SHP77 (cell line): ENCODE data around the gene FOXO4.

Experiments used
- DNase-seq, 2 experiments: peaks; one replicate each; lab custom pipeline; 2025; lab: John Stamatoyannopoulos, UW

FOXO4 gene

DNA sequence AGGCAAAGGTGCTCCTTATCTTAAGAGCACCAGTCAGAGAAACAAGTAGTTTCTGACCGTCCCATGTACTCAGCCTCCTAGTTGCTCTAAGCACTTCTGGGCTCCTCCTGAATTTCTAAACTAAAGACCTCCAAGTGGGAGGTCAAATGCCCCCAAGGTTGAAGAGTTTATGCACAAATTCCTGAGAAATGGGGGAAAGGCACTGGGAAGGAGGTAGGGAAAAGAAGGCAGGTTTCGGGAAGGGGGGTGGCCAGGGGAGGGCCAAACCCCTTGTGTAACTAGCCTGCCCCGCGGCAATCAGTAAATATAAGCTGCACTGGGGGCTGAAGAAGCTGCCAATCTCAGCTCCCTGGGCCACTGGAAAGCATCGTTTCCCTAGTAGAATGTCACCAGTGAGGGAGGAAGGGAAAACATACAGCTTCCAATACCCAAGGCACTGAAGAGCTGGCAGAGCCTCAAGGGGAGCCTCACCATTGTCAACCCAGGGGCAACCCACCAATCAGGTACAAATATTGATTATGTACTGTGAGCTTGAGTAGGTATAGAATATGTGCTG lies 3.4 kb downstream of the FOXO4 start:
- DNase-seq: no peak

DNA sequence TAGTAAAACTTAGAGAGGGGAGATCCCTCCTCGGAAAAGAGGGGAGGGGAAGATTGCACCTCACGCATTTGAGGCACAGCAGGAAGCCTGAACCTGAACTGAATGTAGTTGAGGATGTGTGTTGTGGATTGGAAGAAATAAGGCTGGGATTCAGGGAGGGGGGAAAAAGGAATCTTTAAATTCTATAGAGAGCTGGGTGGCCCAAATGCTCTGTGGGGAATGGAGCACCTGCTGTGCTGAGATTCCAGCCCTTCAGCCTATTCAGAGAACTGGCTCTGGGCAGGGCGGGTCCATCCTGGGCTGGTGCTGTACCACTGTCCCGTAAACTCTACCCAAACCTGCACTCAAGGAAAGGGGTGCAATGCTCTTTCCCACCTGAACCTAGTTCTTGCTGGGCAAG lies 4.1 kb downstream of the FOXO4 start:
- DNase-seq: no peak

- no peak for DNase-seq
Observed at GRCh38 chrX:71100581-71101505, 5.2 kb downstream of the FOXO4 start.

- no peak for DNase-seq
Observed at GRCh38 chrX:71102292-71102691, 6.6 kb downstream of the FOXO4 start.

DNA sequence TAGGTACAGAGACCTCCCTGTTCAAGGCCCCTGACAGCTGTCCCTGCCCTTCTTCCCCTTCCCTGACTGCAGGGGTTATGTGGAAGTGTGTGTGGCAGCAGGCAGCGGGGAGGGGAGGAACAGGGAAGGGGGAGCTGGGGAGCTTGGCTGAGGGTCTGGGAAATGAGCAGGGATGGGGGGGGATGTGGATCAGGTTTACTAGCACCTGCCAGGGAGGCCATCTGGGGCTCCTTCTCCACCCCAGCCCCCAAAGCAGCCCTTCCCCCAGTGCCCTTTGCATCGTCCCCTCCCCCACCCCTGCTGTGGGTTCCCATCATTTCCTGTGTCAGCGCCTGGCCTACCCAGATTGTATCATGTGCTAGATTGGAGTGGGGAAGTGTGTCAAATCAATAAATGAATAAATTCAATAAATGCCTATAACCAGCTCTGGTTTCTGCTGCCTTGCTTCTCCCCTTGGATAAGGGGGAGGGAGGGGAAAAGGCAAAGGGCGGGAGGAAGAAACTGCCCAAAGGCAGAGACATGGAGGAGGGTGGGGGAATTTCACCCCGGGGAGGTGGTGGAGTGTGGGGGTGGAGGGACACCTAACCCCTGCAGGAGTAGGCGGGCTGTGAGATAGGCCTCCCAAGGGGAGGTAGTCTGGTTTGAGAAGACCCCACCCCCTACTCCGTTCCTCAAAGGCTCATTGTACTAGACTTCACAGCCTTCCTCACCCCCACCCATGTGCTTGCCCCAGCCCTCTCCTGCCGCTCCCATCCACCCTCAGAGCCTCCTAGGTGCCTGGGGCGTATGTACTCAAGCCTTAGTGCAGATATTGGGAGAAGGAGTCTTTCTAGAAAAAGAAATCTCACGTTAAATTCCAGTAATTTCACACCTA lies 7.7 kb downstream of the FOXO4 start:
- DNase-seq: no peak

DNA sequence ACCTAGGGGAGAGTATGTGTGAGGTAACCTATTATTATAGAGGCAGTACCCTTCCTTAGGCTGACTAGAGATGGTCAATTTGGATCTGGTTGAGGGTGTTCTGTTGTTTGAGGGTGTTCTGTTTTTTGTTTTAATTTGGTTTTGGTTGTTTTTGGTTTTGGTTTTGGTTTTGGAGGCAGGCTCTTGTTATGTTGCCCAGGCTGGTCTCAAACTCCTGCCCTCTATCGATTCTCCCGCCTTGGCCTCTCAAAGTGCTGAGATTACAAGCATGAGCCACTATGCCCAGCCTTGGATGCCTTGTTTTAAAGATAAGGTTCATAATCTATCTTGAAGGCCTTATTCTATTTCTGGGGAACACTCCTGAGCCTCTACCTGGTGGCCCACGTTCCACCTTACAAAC lies 10.0 kb downstream of the FOXO4 start:
- DNase-seq: no peak

- no peak for DNase-seq
Observed at GRCh38 chrX:71106427-71106826, 10.8 kb downstream of the FOXO4 start, which contains the start of gene CXorf65. Gene CXorf65 (minus strand): TSS chrX:71106740. CDS start chrX:71106556, 184 bp downstream.

DNA sequence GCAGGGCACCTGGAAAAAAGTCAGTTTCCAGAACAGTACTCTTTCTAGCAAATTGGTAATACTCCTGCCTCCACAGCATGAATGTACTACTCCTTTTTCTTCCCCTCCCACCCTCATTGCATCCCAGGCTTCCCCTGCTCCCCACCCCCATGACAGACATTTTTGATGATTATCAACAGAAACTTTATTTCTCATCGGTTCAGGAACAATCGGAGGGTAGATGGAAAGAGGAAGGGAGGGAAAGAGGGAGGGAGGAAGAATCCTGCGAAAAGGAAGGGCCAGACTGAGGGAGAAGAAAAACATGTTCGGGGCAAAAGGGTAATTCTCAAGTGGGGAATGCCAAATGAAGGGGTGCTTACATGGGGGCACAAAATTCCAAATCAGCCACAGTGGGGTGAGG lies 11.6 kb downstream of the FOXO4 start:
- no peak for DNase-seq

DNA sequence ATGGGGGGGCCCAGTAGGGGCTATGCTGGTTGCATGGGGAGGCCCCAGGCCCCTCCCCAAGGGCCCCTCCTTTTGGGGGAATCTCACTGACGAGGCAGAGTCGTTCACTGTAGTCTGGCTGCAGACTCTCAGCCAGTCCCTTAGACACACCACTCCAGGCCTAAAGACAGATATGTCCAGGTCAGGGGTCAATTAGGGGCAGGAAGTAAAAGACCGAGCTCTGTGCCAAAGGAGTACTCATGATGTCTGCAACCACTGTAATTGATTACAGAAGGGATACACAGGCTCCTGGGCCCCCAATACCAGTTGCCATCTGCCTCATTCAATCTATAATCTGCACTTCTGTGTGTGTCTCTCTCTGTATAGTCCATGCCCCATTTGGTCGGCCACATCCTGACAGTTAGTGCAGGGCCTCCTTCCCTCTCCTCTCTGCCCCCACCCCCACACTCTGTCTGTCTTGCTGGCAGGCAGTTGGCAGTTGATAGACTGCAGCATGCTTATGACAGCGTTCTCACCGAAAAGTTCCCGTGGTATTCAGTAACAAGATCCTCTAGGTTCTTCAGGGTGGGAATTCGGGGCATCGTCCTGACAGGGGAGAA lies 12.2 kb downstream of the FOXO4 start:
- DNase-seq: no peak

- DNase-seq: no peak
Observed at GRCh38 chrX:71109051-71109450, 13.4 kb downstream of the FOXO4 start.

DNA sequence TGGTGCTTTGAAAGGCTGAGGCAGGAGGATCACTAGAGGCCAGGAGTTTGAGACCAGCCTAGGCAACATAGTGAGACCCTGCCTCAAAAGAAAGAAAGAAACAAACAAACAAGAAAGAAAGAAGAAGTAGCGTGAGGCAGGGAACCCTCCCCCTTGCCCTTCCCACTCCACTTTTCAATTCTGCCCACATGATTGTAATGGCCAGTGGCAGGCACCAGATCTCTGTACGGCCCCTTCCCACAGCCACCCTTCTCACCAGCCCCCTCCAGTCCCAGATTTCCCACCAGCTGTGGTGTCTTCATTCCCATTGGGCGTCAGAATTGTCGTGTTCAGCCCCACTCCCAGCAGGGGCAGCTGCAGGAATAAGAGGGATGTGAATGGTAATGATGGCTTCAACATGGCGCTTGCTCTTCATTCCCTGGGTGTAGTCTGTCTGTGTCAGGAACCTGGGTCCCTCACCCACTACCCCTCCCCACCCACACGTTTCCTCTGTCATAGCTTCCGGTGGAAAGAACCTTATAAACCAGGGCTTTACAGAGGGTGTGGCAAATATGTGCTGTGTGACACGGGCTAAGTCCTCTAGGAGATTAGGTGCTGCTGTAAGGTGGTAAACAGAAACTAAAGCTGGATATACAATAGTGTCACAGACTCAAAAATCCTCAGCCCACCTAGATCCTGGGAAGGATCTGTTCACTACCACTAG lies 15.6 kb downstream of the FOXO4 start, which contains the start of gene IL2RG:
IL2RG (minus strand) TSS at position 437 of the 703 bp plus-strand sequence; CDS start at position 399, 38 bp downstream.
- DNase-seq: no peak

DNA sequence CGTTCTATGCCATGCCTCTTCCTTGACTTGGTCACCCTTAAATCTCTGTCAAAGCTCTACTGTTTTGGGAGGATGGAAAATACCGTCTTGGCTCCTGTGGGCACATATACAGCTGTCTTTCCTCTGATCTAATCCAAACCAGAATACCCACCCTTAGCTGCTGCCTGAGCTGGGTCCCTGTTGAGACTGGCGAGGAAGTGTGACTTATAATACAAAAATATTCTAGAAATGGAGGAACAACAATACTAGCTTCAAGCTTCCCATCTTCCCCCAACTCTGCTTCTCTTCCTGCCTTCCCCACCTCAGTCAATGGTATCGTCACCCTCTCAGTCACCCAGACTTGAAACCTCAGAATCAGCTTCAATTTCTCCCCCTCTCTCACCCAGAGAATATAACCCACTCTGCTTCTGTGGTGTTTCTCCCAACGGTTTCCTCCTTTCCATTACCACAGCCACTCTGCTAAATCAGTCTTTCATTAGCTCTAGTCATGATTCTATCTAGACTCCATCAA lies 16.3 kb downstream of the FOXO4 start:
- no peak for DNase-seq

DNA sequence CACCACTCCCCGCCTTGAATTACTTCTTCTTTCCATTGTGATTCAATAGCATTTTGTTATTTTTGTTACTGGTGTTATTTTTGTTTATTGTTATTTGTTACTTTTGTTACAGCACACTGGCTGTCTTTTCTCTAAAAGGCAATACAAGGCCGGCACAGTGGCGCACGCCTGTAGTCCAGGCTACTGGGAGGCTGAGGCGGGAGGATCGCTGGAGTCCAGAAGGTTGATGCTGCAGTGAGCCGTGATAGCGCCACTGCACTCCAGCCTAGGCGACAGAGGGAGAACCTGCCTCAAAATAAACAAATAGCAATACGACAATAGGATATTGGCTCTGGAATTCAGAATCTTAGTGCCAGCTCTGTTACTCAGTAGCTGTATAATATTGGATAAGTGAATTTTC lies 21.7 kb downstream of the FOXO4 start:
- DNase-seq: no peak

GRCh38 chrX:71118032-71118984 lies 22.7 kb downstream of the FOXO4 start, which contains the start of gene MED12:
Gene MED12 (plus strand): TSS chrX:71118596. CDS start chrX:71118755, 159 bp downstream.
- peak; percentile 52 to 59 for DNase-seq

GRCh38 chrX:71118985-71119535 lies 23.4 kb downstream of the FOXO4 start:
- DNase-seq: no peak

- DNase-seq: no peak
Observed at GRCh38 chrX:71128166-71128833, 32.6 kb downstream of the FOXO4 start.

DNA sequence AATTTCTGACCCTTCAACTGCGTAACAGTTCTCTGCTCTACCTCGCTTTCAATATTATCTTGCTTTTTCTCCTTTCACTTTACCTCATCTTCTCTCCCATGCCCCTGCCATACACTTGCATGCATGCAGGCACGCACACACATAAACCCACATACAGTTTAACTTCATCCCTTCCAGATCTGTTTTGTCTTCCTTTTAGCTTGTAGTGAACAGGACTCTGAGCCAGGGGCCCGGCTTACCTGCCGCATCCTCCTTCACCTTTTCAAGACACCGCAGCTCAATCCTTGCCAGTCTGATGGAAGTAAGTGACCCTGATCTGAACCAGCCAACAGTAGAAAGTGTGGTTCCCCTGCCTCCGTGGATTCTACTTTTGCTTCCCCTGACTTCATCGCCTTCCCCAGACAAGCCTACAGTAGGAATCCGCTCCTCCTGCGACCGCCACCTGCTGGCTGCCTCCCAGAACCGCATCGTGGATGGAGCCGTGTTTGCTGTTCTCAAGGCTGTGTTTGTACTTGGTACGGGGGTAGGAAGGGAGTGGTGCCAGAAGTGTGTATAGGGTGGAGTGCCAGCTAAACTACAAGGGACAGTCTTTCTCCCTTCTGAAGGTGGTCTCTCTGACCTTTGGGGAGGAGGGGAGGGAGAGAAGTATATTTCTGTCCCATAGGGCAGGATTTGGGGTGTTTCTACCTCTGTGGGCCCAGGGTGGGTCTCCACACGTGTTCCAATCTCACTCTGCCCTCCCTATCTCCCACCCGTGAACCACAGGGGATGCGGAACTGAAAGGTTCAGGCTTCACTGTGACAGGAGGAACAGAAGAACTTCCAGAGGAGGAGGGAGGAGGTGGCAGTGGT lies 33.5 kb downstream of the FOXO4 start:
- peak in 1 of 2 experiments; percentile 3 for DNase-seq

GRCh38 chrX:71131510-71131909 lies 35.9 kb downstream of the FOXO4 start:
- DNase-seq: no peak
